GM19397 (cell line): ENCODE results near the gene COPS6.
"Not testable (repeated sequence)": the region's sequence is repeated elsewhere in the genome, so short reads cannot be mapped to it uniquely, and the experiment has no call there.

Source experiments
- ATAC-seq: cut with Tn5 transposase; IDR thresholded peaks from one replicate; pipeline ENCODE4 v1.9.1; 2021; ENCODE audit warnings: mild to moderate bottlenecking, moderate library complexity; ENCODE audit not compliant: unreplicated experiment

COPS6 gene

GRCh38 chr7:100126239-100126930 lies 37.6 kb downstream of the COPS6 start:
- ATAC-seq, result no peak

GRCh38 chr7:100126931-100127865 lies 38.4 kb downstream of the COPS6 start, which contains the start of gene MBLAC1:
TSS of gene MBLAC1 (plus strand) at chr7:100126967. CDS start at chr7:100127396, 429 bp downstream.
- peak; percentile 65 for ATAC-seq

GRCh38 chr7:100127866-100128636 lies 39.3 kb downstream of the COPS6 start:
- ATAC-seq, result no peak

GRCh38 chr7:100128637-100128963 lies 39.8 kb downstream of the COPS6 start:
- ATAC-seq, result no peak

- ATAC-seq, result not testable (repeated sequence)
These were observed 41.4 kb downstream of the COPS6 start for GRCh38 chr7:100130220-100130607.

GRCh38 chr7:100130608-100131453 lies 42.1 kb downstream of the COPS6 start:
- no peak for ATAC-seq

- ATAC-seq, result no peak
These were observed 43.4 kb downstream of the COPS6 start for GRCh38 chr7:100132126-100132525.

GRCh38 chr7:100132697-100133151 lies 44.0 kb downstream of the COPS6 start:
- no peak for ATAC-seq

GRCh38 chr7:100137851-100138760 lies 49.3 kb downstream of the COPS6 start:
- ATAC-seq, result no peak

GRCh38 chr7:100141555-100141949 lies 52.8 kb downstream of the COPS6 start:
- no peak for ATAC-seq
